Mucosa of gallbladder (tissue), 1 donor: ENCODE results near the gene ACR. TPM values are rescaled to one million over a fixed set of nuclear protein-coding genes. Genes with fewer than 3 reads are reported as not detected.
"Not testable (repeated sequence)": the region's sequence is repeated elsewhere in the genome, so short reads cannot be mapped to it uniquely, and the experiment has no call there.

Experiments
- DNase-seq: peaks from one replicate; pipeline ENCODE4 v3.0.0-alpha.2; 2020; ENCODE audit warnings: low spot score
- total RNA-seq: library from RNA; stranded (reverse); gene quantifications from one replicate; pipeline ENCODE4 v1.2.1, GENCODE V29; 2021
- donor health status: DM: no; HTN: no; CAD: no.

The ACR gene
- total RNA-seq, 1 donor from 2014 or later = 0.92 TPM

- DNase-seq = no peak
Observed at GRCh38 chr22:50732681-50733080, 5.3 kb upstream of the ACR start.

GRCh38 chr22:50733521-50734342 is 4.3 kb upstream of the ACR start:
- no peak for DNase-seq

GRCh38 chr22:50734343-50734771 is 3.6 kb upstream of the ACR start:
- DNase-seq = no peak

- DNase-seq = no peak
Observed at GRCh38 chr22:50734986-50735738, 2.8 kb upstream of the ACR start.

- no peak for DNase-seq
Observed at GRCh38 chr22:50735739-50736030, 2.3 kb upstream of the ACR start.

- DNase-seq = no peak
Observed at GRCh38 chr22:50738649-50739227, 734 bp downstream of the ACR start.

- DNase-seq = no peak
Observed at GRCh38 chr22:50739279-50739691, 1.3 kb downstream of the ACR start.

GRCh38 chr22:50739894-50740293 is 1.9 kb downstream of the ACR start:
- DNase-seq = peak; percentile 7

- not testable (repeated sequence) for DNase-seq
Observed at GRCh38 chr22:50740714-50741113, 2.7 kb downstream of the ACR start.

- not testable (repeated sequence) for DNase-seq
Observed at GRCh38 chr22:50744424-50744823, 6.4 kb downstream of the ACR start.

- not testable (repeated sequence) for DNase-seq
Observed at GRCh38 chr22:50747521-50747920, 9.5 kb downstream of the ACR start.

- DNase-seq = not testable (repeated sequence)
Observed at GRCh38 chr22:50748630-50749029, 10.6 kb downstream of the ACR start.

- not testable (repeated sequence) for DNase-seq
Observed at GRCh38 chr22:50749302-50750074, 11.5 kb downstream of the ACR start.

- not testable (repeated sequence) for DNase-seq
Observed at GRCh38 chr22:50755251-50755650, 17.2 kb downstream of the ACR start.

GRCh38 chr22:50756406-50756805 is 18.4 kb downstream of the ACR start:
- not testable (repeated sequence) for DNase-seq

GRCh38 chr22:50756949-50757491 is 19.0 kb downstream of the ACR start:
- not testable (repeated sequence) for DNase-seq

- not testable (repeated sequence) for DNase-seq
Observed at GRCh38 chr22:50759597-50760341, 21.8 kb downstream of the ACR start.

GRCh38 chr22:50761829-50762228 is 23.8 kb downstream of the ACR start:
- DNase-seq = not testable (repeated sequence)

GRCh38 chr22:50764288-50764687 is 26.3 kb downstream of the ACR start:
- not testable (repeated sequence) for DNase-seq

GRCh38 chr22:50775132-50775531 is 37.1 kb downstream of the ACR start:
- not testable (repeated sequence) for DNase-seq

- not testable (repeated sequence) for DNase-seq
Observed at GRCh38 chr22:50777631-50778030, 39.6 kb downstream of the ACR start.
